Adrenal gland (tissue), 5 donors: ENCODE measurements around the gene HOXC11.

Experiments
- POLR2A ChIP-seq, 2 donors: fragments of 450-650 bp; IDR thresholded peaks; one replicate each; pipeline ENCODE4 v1.6.1; 2017; ENCODE audit warnings: antibody characterized with exemption in 2 of 2, mild to moderate bottlenecking in 2 of 2, moderate library complexity in 1 of 2
- TF ChIP-seq, protein P1 (sequence below), 6 experiments: fragments of 450-650 bp in 4 of 6; fragments of 200-600 bp in 2 of 6; sonication (generic) in 1 of 6; IDR thresholded peaks; 1 replicate in 5 of 6; 2 replicates in 1 of 6; pipeline versions ENCODE4 v1.5.1 to v1.8.0; 2016 to 2021; ENCODE audit warnings: antibody characterized with exemption in 6 of 6, mild to moderate bottlenecking in 2 of 6, moderate library complexity in 1 of 6
- donor health status: DM: no; HTN: no; CAD: no.

GRCh38 chr12:54014377-54015017, 41.6 kb downstream of the HOXC11 start:
- TF ChIP-seq, protein P1, sequence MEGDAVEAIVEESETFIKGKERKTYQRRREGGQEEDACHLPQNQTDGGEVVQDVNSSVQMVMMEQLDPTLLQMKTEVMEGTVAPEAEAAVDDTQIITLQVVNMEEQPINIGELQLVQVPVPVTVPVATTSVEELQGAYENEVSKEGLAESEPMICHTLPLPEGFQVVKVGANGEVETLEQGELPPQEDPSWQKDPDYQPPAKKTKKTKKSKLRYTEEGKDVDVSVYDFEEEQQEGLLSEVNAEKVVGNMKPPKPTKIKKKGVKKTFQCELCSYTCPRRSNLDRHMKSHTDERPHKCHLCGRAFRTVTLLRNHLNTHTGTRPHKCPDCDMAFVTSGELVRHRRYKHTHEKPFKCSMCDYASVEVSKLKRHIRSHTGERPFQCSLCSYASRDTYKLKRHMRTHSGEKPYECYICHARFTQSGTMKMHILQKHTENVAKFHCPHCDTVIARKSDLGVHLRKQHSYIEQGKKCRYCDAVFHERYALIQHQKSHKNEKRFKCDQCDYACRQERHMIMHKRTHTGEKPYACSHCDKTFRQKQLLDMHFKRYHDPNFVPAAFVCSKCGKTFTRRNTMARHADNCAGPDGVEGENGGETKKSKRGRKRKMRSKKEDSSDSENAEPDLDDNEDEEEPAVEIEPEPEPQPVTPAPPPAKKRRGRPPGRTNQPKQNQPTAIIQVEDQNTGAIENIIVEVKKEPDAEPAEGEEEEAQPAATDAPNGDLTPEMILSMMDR (IDR thresholded peaks at IDR 0.05) = no peak
- TF ChIP-seq POLR2A (IDR thresholded peaks at IDR 0.05) = no peak
